ENCODE measurements around the gene MRTO4. TPM values are rescaled to one million over a fixed set of nuclear protein-coding genes. Genes with fewer than 3 reads are reported as not detected.

Gene MRTO4
- total RNA-seq, 1 donor from 2014 or later: 10.2 TPM

DNA sequence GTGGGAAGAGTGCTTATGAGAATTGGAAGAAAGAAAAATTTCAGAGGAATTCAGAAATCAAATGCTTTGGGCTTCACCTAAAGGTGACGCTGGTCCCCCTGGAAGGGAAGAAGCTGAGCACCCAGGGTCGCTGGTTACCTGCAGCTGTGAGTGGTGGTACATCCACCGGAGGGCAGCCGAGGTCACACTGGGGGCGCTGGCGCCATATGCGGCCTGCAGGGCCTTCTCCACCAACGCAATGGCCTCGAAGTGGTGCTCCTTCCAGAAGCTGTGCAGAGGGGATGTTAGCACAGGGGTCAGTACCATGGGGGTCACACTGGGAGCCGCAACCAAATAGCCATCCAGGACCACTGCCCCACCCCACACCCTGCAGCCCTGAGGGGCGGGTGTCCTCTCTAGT lies 54.3 kb downstream of the MRTO4 start:
- DNase-seq: no peak
- ATAC-seq: no peak
- intact Hi-C loops (cut with micrococcal nuclease): no loop called here

DNA sequence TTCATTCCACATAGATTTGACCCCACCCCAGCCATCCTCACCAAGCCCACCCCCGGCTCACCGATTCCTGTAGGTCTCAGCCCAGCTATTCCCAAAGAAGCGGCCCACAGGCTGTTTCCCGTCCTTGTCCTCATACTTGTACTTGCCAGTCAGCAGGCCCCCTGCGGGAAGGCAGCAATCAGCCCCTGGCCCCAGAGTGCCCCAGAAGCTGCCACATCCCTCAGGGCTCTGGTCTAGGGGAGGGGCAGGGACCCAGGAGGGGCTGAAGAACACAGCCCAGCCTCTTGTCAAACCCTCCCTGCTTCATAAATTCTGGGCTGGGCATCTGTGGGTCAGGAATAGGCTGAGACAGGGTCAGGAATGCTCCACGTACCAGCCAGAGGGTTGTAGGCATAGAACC lies 55.3 kb downstream of the MRTO4 start:
- ATAC-seq: no peak
- DNase-seq: no peak

DNA sequence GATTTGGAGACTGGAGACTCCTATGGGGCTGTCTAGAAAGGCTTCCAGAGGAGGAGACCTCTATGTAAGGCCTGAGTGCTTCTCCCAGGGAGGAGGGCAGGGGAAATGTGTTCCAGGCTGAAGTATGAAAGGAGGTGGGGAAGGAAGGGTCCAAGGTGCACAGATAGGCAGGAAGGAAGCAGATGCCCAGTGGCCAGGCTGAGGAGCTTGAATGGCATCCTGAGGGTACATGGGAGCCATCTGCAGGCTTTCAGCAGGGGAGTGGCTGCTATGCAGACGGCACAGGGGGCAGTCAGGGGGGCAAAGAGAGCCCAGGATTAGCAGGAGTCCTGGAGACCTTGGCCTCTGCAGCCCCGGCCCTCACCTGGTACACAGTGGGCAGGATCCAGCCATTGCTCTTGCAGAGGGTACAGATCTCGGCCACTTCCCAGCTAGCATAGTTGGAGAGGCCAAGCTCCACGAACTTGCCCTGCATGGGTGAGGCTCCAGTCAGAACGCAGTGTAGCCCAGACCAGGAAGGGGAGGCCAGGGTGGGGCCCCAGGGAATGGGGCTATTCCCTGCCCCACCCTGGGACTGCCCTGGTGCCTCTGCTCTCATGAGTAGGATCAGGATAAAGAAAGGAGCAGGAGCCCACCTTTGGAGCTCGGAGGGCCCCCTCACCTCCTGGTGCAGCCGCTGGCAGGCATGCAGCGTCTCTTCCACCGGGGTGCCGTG lies 56.3 kb downstream of the MRTO4 start:
- intact Hi-C loops (cut with micrococcal nuclease): no loop called here
- no peak for ATAC-seq
- DNase-seq: no peak

More for the DNA sequence above, 55.3 kb downstream of the MRTO4 start:
- intact Hi-C loops (cut with micrococcal nuclease): no loop called here

DNA sequence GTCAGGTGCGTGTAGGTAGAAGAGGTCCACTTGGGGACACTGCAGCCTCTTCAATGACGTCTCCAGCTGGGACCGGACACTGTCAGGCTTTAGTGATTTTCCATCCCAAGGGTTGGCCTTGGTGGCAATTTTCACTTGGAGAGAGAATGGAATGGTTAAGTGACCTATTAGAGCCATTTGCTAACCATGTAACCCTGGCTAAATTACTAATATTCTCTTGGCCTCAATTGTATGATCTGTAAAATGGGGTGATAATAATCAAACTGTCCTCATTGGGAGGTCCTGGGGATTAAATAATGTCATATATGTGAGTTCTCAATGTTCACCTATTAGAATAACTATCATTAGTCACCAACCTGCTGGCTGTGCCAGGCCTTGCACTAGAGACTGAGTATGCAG lies 56.9 kb downstream of the MRTO4 start:
- no peak for ATAC-seq
- DNase-seq: no peak
- intact Hi-C loops (cut with micrococcal nuclease): no loop called here

DNA sequence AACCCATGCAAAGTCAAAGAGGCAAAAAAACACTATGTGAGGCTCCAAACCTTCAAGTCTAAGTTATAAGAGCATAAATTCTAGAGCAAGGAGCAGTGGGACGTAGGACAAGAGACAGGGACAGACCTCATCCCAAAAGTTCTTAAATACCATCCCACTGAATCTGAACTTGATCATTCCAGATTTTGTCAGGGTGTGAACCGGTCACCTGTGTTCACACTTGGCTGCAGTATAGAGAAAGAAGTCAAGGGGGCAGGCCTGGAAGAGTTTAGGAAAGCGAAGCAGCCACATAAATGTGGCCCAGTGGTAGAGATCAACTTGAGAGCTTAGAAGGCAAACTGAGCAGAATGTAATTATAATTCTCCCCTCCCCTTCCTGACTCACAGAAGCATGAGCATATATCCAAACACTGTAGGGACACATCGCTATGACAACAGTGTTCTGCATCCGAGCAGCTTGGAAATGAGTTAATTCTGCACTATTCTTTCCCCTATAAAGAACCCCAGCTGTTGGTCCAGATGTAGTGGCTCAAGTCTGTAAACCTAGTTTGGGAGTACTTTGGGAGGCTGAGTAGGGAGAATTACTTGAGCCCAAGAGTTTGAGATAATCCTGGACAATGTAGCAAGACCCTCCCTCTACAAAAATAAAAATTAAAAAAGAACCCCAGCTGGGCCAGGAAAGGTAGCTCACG lies 57.7 kb downstream of the MRTO4 start:
- no peak for DNase-seq
- ATAC-seq: no peak
- intact Hi-C loops (cut with micrococcal nuclease): no loop called here

Other genes starting within 250 kb of the MRTO4 start
- 56.3 TPM for gene UBR4, start 41.5 kb upstream of the MRTO4 start, total RNA-seq
- 29.3 TPM for gene EMC1, start 281 bp upstream of the MRTO4 start, total RNA-seq
- 0.20 TPM for gene AKR7A3, start 37.0 kb downstream of the MRTO4 start, total RNA-seq
- gene AKR7A2, start 60.3 kb downstream of the MRTO4 start, total RNA-seq: 48.7 TPM
- 7.5 TPM for gene SLC66A1, start 60.5 kb downstream of the MRTO4 start, total RNA-seq
- gene CAPZB, start 233.7 kb downstream of the MRTO4 start, total RNA-seq: 252 TPM

Measured in left ventricle myocardium superior (tissue), 1 donor.